ENCODE data around the gene ARL16.

Gene ARL16

GRCh38 chr17:81693509-81694210, 10.1 kb upstream of the ARL16 start:
- Histone ChIP-seq H3K4me1 (no peaks in the 10 kb centered on the region), H3K36me3 (peaks cover 92% of the 10 kb centered on the region), H3K9me3 (no peaks in the 10 kb centered on the region), H3K4me3 (ENCODE audit: low read depth, low read length) (no peak overlapping the region), H3K27me3 (no peaks in the 10 kb centered on the region)
- 0 out of 2 replicates have a peak, but pooled peaks have one; percentile 12 for TF ChIP-seq CTCF (IDR thresholded peaks at IDR 0.05; ENCODE audit: low read depth, low read length)
- no peak for DNase-seq

- H3K4me1 ChIP-seq, result no peaks in the 10 kb centered on the region
- H3K36me3 ChIP-seq, result peaks cover 95% of the 10 kb centered on the region
- no peak for TF ChIP-seq CTCF (IDR thresholded peaks at IDR 0.05; ENCODE audit: low read depth, low read length)
- H3K27me3 ChIP-seq, result no peaks in the 10 kb centered on the region
- H3K9me3 ChIP-seq, result no peaks in the 10 kb centered on the region
- no peak for DNase-seq
- H3K4me3 ChIP-seq (ENCODE audit: low read depth, low read length), result no peak overlapping the region
These were observed 8.0 kb upstream of the ARL16 start for GRCh38 chr17:81691608-81692007.

GRCh38 chr17:81691196-81691595, 7.6 kb upstream of the ARL16 start:
- Histone ChIP-seq H3K9me3 (no peaks in the 10 kb centered on the region), H3K27me3 (no peaks in the 10 kb centered on the region), H3K36me3 (peaks cover 95% of the 10 kb centered on the region), H3K4me3 (ENCODE audit: low read depth, low read length) (no peak overlapping the region), H3K4me1 (no peaks in the 10 kb centered on the region)
- no peak for DNase-seq
- TF ChIP-seq CTCF (IDR thresholded peaks at IDR 0.05; ENCODE audit: low read depth, low read length), result no peak

- TF ChIP-seq CTCF (IDR thresholded peaks at IDR 0.05; ENCODE audit: low read depth, low read length), result no peak
- H3K4me1 ChIP-seq, result no peaks in the 10 kb centered on the region
These were observed 7.0 kb upstream of the ARL16 start for GRCh38 chr17:81690549-81690948.

GRCh38 chr17:81690066-81690465, 6.5 kb upstream of the ARL16 start:
- DNase-seq, result no peak
- Histone ChIP-seq H3K27me3 (no peaks in the 10 kb centered on the region), H3K9me3 (no peaks in the 10 kb centered on the region), H3K4me3 (ENCODE audit: low read depth, low read length) (no peak overlapping the region), H3K36me3 (peaks cover 88% of the 10 kb centered on the region), H3K4me1 (no peaks in the 10 kb centered on the region)
- no peak for TF ChIP-seq CTCF (IDR thresholded peaks at IDR 0.05; ENCODE audit: low read depth, low read length)

More at GRCh38 chr17:81690549-81690948, 7.0 kb upstream of the ARL16 start:
- Histone ChIP-seq H3K36me3 (peaks cover 93% of the 10 kb centered on the region), H3K27me3 (no peaks in the 10 kb centered on the region), H3K4me3 (ENCODE audit: low read depth, low read length) (no peak overlapping the region), H3K9me3 (no peaks in the 10 kb centered on the region)
- no peak for DNase-seq

GRCh38 chr17:81688616-81689015, 5.0 kb upstream of the ARL16 start:
- no peak for TF ChIP-seq CTCF (IDR thresholded peaks at IDR 0.05; ENCODE audit: low read depth, low read length)
- no peak overlapping the region for H3K4me3 ChIP-seq (ENCODE audit: low read depth, low read length)
- DNase-seq, result no peak
- peaks cover 74% of the 10 kb centered on the region for H3K36me3 ChIP-seq
- H3K9me3 ChIP-seq, result no peaks in the 10 kb centered on the region
- H3K4me1 ChIP-seq, result no peaks in the 10 kb centered on the region
- no peaks in the 10 kb centered on the region for H3K27me3 ChIP-seq
